ENCODE results near the gene SPRY1.

SPRY1 gene, protein sequence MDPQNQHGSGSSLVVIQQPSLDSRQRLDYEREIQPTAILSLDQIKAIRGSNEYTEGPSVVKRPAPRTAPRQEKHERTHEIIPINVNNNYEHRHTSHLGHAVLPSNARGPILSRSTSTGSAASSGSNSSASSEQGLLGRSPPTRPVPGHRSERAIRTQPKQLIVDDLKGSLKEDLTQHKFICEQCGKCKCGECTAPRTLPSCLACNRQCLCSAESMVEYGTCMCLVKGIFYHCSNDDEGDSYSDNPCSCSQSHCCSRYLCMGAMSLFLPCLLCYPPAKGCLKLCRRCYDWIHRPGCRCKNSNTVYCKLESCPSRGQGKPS

DNA sequence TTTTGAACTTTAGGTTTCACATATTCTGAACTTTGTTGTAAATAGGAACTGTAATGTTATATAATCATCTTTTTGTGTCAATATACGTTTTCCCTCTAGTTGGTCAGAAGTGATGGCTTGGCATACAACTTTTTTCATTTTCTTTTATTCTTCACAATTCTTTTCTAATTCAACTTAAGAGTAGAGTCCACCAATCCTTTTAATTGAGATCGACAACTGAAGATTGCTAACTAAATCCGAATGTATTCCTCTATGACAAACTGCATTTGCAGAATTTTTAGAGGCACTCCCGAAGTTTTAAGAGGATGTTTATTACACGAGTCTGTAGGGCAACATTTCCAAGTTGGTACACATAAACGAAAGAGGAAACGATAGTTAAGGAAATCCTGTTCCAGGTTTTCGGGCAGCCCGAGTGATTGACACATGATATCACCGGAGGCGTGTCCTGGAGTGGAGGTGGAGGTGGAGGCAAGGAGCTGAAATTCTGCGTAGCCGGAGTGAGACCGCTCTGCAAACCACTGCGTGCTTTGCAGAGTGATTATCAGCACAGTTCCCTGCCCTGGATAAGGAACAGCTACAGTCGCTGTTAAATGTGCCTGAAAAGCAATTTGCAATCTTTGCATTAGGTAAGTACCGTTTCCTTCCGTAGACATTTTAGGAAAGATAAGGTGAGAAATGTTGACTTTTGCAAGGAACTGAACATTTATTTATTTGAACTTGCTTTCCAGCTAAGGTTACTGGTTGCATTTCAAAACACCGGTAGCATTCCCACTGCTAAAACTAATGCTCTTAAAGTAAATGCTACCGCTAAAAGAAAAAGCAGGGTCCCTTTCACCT lies at the start of gene SPRY1:
Gene SPRY1, plus strand, starts transcription at position 489 of the 837 bp plus-strand sequence. CDS start 4,797 bp downstream, outside the sequence.
- H3K4me2 ChIP-seq (ENCODE audit: low read depth, low read length, poor library complexity, severe bottlenecking), result peak within 1 kb of the TSS; percentile 91
- peak within 1 kb of the TSS; percentile 98 for H2AFZ ChIP-seq (ENCODE audit: low read length)
- H3K9me3 ChIP-seq (ENCODE audit: insufficient read depth, low read depth, low read length), result no peaks in the 10 kb centered on the region
- peaks cover 11% of the 10 kb centered on the region for H3K27me3 ChIP-seq (ENCODE audit: insufficient read depth, low read length, poor library complexity, severe bottlenecking)
- H3K79me2 ChIP-seq (ENCODE audit: insufficient read depth, low read length), result peaks cover 54% of the 10 kb centered on the region
- 0 out of 2 replicates have a peak, but pooled peaks cover 3% of the 10 kb centered on the region for H3F3A ChIP-seq (ENCODE audit: low read depth)
- H4K20me1 ChIP-seq (ENCODE audit: insufficient read depth, low read length, poor library complexity, severe bottlenecking), result peaks cover 27% of the 10 kb centered on the region
- peaks cover 21% of the 10 kb centered on the region for H3K4me1 ChIP-seq (ENCODE audit: insufficient read depth, low read length, poor library complexity, severe bottlenecking)
- peaks cover 6% of the 10 kb centered on the region for H3K36me3 ChIP-seq (ENCODE audit: insufficient read depth, low read length)
- H3K9ac ChIP-seq (ENCODE audit: low read depth, low read length, poor library complexity, severe bottlenecking), result peak within 1 kb of the TSS; percentile 89
- TF ChIP-seq, protein P1, sequence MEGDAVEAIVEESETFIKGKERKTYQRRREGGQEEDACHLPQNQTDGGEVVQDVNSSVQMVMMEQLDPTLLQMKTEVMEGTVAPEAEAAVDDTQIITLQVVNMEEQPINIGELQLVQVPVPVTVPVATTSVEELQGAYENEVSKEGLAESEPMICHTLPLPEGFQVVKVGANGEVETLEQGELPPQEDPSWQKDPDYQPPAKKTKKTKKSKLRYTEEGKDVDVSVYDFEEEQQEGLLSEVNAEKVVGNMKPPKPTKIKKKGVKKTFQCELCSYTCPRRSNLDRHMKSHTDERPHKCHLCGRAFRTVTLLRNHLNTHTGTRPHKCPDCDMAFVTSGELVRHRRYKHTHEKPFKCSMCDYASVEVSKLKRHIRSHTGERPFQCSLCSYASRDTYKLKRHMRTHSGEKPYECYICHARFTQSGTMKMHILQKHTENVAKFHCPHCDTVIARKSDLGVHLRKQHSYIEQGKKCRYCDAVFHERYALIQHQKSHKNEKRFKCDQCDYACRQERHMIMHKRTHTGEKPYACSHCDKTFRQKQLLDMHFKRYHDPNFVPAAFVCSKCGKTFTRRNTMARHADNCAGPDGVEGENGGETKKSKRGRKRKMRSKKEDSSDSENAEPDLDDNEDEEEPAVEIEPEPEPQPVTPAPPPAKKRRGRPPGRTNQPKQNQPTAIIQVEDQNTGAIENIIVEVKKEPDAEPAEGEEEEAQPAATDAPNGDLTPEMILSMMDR (conservative IDR thresholded peaks at IDR 0.05; ENCODE audit: low read length), result no peak
- TF ChIP-seq EZH2phosphoT487 (IDR thresholded peaks at IDR 0.05; ENCODE audit: borderline replicate concordance), result no peak
- H3K4me3 ChIP-seq (ENCODE audit: low read length, poor library complexity, severe bottlenecking), result peak within 1 kb of the TSS; percentile 78
- no peaks in the 10 kb centered on the region for H3K9me2 ChIP-seq (replicated peaks; ENCODE audit: low read depth, low read length)

DNA sequence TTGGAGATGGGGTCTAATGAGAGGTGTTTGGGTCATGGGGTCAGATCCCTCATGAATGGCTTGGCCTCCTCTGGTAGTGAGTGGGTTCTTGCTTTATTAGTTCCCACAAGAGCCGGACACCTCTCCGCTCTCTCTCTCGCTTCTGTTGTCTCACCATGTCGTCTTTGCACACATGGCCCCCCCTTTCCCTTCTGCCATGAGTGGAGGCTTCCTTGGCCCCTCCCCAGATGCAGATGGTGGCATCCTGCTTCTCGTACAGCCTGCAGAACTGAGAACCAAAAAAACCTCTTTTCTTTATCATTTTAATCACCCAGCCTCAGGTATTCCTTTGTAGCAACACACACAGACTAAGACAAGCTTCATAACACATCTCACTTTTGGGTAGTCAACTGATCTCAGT lies 49.6 kb upstream of the SPRY1 start:
- no peak overlapping the region for H3K9ac ChIP-seq (ENCODE audit: low read depth, low read length, poor library complexity, severe bottlenecking)
- no peaks in the 10 kb centered on the region for H3K9me3 ChIP-seq (ENCODE audit: insufficient read depth, low read depth, low read length)
- peak overlapping the region; percentile 4 for H3K4me2 ChIP-seq (ENCODE audit: low read depth, low read length, poor library complexity, severe bottlenecking)
- no peaks in the 10 kb centered on the region for H3K36me3 ChIP-seq (ENCODE audit: insufficient read depth, low read length)
- H3K79me2 ChIP-seq (ENCODE audit: insufficient read depth, low read length), result no peaks in the 10 kb centered on the region
- no peaks in the 10 kb centered on the region for H4K20me1 ChIP-seq (ENCODE audit: insufficient read depth, low read length, poor library complexity, severe bottlenecking)
- H3K4me3 ChIP-seq (ENCODE audit: low read length, poor library complexity, severe bottlenecking), result no peak overlapping the region
- H3F3A ChIP-seq (ENCODE audit: low read depth), result peaks cover 5% of the 10 kb centered on the region; the same call in 1 of the 2 replicates
- no peaks in the 10 kb centered on the region for H3K27me3 ChIP-seq (ENCODE audit: insufficient read depth, low read length, poor library complexity, severe bottlenecking)
- no peak for TF ChIP-seq EZH2phosphoT487 (IDR thresholded peaks at IDR 0.05; ENCODE audit: borderline replicate concordance)
- TF ChIP-seq, protein P1 (conservative IDR thresholded peaks at IDR 0.05; ENCODE audit: low read length), result no peak
- H3K4me1 ChIP-seq (ENCODE audit: insufficient read depth, low read length, poor library complexity, severe bottlenecking), result peaks cover 55% of the 10 kb centered on the region
- no peaks in the 10 kb centered on the region for H3K9me2 ChIP-seq (replicated peaks; ENCODE audit: low read depth, low read length)
- H2AFZ ChIP-seq (ENCODE audit: low read length), result peak overlapping the region; percentile 35

DNA sequence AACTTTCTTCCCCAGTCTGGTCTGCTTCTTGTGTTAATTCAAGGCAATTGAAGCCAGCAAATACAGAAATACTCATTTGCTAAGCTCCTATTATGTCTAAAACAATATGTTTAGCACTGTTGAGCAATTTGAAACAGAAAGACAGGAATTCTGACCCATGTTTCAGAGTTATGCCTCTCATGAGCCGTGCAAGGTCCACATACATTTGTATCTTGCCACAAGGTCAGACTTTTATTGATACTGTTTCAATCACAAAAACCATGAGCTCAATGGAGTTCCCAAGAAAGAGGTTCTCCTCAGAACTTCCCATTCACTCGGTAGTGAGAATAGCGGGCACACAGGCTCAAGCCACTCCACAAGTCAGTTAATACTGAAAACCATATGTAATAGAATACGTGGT lies 47.6 kb upstream of the SPRY1 start:
- TF ChIP-seq EZH2phosphoT487 (IDR thresholded peaks at IDR 0.05; ENCODE audit: borderline replicate concordance), result no peak
- TF ChIP-seq, protein P1 (conservative IDR thresholded peaks at IDR 0.05; ENCODE audit: low read length), result no peak
- H3K36me3 ChIP-seq (ENCODE audit: insufficient read depth, low read length), result no peaks in the 10 kb centered on the region

More for the DNA sequence above, 47.6 kb upstream of the SPRY1 start:
- Histone ChIP-seq H3K4me3 (ENCODE audit: low read length, poor library complexity, severe bottlenecking) (peak overlapping the region; percentile 3), H3K79me2 (ENCODE audit: insufficient read depth, low read length) (no peaks in the 10 kb centered on the region), H4K20me1 (ENCODE audit: insufficient read depth, low read length, poor library complexity, severe bottlenecking) (no peaks in the 10 kb centered on the region), H3K9me2 (replicated peaks; ENCODE audit: low read depth, low read length) (no peaks in the 10 kb centered on the region), H3K9ac (ENCODE audit: low read depth, low read length, poor library complexity, severe bottlenecking) (peak overlapping the region; percentile 51), H3K9me3 (ENCODE audit: insufficient read depth, low read depth, low read length) (no peaks in the 10 kb centered on the region), H2AFZ (ENCODE audit: low read length) (no peak overlapping the region; the same call in 1 of the 2 replicates), H3F3A (ENCODE audit: low read depth) (peaks cover 5% of the 10 kb centered on the region; the same call in 1 of the 2 replicates), H3K27me3 (ENCODE audit: insufficient read depth, low read length, poor library complexity, severe bottlenecking) (no peaks in the 10 kb centered on the region), H3K4me1 (ENCODE audit: insufficient read depth, low read length, poor library complexity, severe bottlenecking) (peaks cover 75% of the 10 kb centered on the region), H3K4me2 (ENCODE audit: low read depth, low read length, poor library complexity, severe bottlenecking) (peak overlapping the region; percentile 40)

Data from Loucy (cell line).